ENCODE results near the gene EOLA1. TPM values are rescaled to one million over a fixed set of nuclear protein-coding genes. Genes with fewer than 3 reads are reported as not detected.
A peak's percentile ranks its signal among the peaks of the same experiment; 100 is the strongest.
"Not testable (repeated sequence)": the region's sequence is repeated elsewhere in the genome, so short reads cannot be mapped to it uniquely, and the experiment has no call there.

Gene EOLA1
- total RNA-seq, 1 donor from 2014 or later = 18.1 TPM

DNA sequence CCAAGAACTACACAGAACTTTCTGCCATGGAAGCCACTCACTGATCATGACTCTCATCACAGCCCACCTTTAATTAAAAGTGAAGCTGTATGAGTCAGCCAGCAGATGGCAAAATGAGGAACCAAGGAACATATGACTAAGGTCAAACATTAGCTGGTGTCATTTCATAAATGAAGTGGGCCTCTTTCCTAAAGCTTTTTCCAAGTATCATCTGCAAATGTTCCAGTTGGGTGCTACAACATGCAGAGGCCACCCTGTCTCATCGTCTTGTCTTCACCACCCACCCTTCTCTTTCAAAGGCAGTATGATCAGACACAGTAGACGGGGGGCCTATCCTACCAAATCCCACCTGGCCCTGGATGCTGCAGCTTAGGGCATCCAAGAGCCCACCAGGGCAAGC lies 9.2 kb upstream of the EOLA1 start:
- TF ChIP-seq, protein P1, sequence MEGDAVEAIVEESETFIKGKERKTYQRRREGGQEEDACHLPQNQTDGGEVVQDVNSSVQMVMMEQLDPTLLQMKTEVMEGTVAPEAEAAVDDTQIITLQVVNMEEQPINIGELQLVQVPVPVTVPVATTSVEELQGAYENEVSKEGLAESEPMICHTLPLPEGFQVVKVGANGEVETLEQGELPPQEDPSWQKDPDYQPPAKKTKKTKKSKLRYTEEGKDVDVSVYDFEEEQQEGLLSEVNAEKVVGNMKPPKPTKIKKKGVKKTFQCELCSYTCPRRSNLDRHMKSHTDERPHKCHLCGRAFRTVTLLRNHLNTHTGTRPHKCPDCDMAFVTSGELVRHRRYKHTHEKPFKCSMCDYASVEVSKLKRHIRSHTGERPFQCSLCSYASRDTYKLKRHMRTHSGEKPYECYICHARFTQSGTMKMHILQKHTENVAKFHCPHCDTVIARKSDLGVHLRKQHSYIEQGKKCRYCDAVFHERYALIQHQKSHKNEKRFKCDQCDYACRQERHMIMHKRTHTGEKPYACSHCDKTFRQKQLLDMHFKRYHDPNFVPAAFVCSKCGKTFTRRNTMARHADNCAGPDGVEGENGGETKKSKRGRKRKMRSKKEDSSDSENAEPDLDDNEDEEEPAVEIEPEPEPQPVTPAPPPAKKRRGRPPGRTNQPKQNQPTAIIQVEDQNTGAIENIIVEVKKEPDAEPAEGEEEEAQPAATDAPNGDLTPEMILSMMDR (IDR thresholded peaks at IDR 0.05) = no peak
- no peaks in the 10 kb centered on the region for H3K9me3 Mint-ChIP-seq (ENCODE audit: unreplicated experiment)
- no peaks in the 10 kb centered on the region for H3K4me1 Mint-ChIP-seq (ENCODE audit: unreplicated experiment)
- no peak for DNase-seq (ENCODE audit: extremely low spot score, unreplicated experiment)
- H3K36me3 Mint-ChIP-seq (ENCODE audit: unreplicated experiment) = no peaks in the 10 kb centered on the region
- H3K4me3 Mint-ChIP-seq (ENCODE audit: unreplicated experiment) = no peak overlapping the region
- H3K27me3 Mint-ChIP-seq (ENCODE audit: unreplicated experiment) = no peaks in the 10 kb centered on the region
- H3K27ac Mint-ChIP-seq (ENCODE audit: unreplicated experiment) = no peak overlapping the region

DNA sequence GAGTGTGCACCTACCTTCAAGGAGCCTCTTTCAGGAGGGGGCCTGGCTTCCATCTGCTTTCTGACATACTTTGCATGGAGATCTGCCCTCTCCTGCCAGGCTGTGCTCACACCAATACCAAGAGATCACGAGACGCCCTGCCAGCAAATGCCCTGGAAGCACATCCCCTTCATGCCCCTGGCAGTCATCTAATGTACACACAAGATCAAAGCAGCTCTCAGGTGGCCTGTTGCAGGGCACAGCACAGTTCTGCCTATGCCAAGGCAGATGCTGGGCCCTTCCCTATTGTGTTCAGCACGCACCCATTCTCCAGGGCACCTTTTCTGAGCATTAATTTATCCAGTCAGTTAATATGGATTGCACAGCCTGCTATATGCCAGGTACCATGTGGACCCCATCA lies 7.9 kb upstream of the EOLA1 start:
- not testable (repeated sequence) for H3K27ac Mint-ChIP-seq (ENCODE audit: unreplicated experiment); H3K27me3 Mint-ChIP-seq (ENCODE audit: unreplicated experiment); DNase-seq (ENCODE audit: extremely low spot score, unreplicated experiment); H3K4me1 Mint-ChIP-seq (ENCODE audit: unreplicated experiment); H3K36me3 Mint-ChIP-seq (ENCODE audit: unreplicated experiment); H3K9me3 Mint-ChIP-seq (ENCODE audit: unreplicated experiment); H3K4me3 Mint-ChIP-seq (ENCODE audit: unreplicated experiment)

DNA sequence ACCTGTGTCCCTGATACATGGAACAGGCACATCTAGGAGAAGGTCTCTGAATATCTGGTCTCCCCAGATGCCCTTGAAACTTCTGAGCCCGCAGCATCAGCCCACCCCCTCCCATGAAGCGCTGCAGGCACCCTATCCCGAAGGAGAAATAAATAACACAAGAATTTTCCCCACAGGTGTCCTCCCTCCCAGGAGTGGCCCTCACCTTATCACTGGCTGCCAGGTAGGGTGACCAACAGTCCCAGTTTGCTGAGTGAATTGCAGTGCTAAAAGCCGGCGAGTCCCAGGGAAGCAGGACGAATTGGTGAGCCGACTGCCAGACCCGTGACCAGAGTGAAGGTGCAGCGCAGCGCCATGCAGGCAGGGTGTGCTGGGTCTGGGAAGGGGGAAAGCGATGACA lies 6.8 kb upstream of the EOLA1 start:
- H3K27me3 Mint-ChIP-seq (ENCODE audit: unreplicated experiment); H3K4me3 Mint-ChIP-seq (ENCODE audit: unreplicated experiment); H3K27ac Mint-ChIP-seq (ENCODE audit: unreplicated experiment); H3K9me3 Mint-ChIP-seq (ENCODE audit: unreplicated experiment); H3K36me3 Mint-ChIP-seq (ENCODE audit: unreplicated experiment); H3K4me1 Mint-ChIP-seq (ENCODE audit: unreplicated experiment); DNase-seq (ENCODE audit: extremely low spot score, unreplicated experiment): not testable (repeated sequence)

DNA sequence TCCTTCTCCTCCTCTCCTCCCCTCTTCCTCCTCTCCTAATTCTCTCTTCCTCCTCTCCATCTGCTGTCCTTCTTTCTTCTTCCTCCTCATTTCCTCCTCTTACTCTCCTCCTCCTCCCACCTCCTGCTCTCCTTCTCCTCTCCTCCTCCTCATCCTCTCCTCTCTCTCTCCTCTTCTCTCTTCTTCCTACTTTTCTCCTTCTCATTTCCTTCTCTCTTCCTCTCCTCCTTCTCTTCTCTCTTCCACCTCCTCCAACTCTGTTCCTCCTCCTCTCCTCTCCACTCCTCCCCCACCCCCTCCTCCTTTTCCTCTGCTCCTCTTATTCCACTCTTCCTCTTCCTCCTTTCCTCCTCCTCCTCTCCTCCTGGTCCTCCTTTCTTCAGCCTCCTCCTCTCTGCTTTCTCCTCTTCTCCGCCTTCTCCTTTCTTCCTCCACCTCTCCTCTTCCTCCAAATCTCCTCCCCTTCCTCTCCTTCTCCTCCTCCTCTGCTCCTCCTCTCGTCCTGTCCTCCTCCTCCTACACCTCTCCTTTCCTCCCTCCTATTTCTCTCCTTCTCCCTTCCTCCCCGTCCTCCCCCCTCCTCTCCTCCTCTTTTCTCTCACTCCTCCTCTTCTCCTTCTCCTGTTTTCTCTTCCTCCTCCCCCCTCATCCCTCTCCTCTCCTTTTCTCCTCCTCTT lies 5.7 kb upstream of the EOLA1 start:
- H3K9me3 Mint-ChIP-seq (ENCODE audit: unreplicated experiment); H3K4me1 Mint-ChIP-seq (ENCODE audit: unreplicated experiment); H3K36me3 Mint-ChIP-seq (ENCODE audit: unreplicated experiment); H3K27me3 Mint-ChIP-seq (ENCODE audit: unreplicated experiment); H3K27ac Mint-ChIP-seq (ENCODE audit: unreplicated experiment); DNase-seq (ENCODE audit: extremely low spot score, unreplicated experiment); H3K4me3 Mint-ChIP-seq (ENCODE audit: unreplicated experiment): not testable (repeated sequence)

DNA sequence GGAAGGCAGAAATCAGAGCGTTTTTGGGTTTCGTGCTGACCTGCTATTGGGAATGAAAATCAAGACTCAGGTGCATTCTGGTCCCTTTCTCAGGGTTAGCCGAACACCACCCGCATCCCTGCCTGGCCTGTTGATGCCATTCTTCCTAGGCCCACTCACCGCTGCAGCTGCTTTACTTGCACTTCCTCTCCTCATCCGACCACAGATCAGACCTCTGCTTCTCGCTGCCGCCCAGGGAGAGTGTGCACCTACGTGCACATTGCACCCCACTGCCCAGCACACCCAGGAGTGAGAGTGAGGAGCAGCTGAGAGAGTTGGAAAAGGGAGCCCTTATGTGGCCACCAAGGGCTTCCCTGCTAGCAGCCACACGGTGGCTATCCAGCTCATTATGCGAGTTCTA lies 3.3 kb upstream of the EOLA1 start:
- not testable (repeated sequence) for H3K36me3 Mint-ChIP-seq (ENCODE audit: unreplicated experiment); H3K9me3 Mint-ChIP-seq (ENCODE audit: unreplicated experiment); DNase-seq (ENCODE audit: extremely low spot score, unreplicated experiment); H3K27ac Mint-ChIP-seq (ENCODE audit: unreplicated experiment); H3K4me3 Mint-ChIP-seq (ENCODE audit: unreplicated experiment); H3K27me3 Mint-ChIP-seq (ENCODE audit: unreplicated experiment); H3K4me1 Mint-ChIP-seq (ENCODE audit: unreplicated experiment)

DNA sequence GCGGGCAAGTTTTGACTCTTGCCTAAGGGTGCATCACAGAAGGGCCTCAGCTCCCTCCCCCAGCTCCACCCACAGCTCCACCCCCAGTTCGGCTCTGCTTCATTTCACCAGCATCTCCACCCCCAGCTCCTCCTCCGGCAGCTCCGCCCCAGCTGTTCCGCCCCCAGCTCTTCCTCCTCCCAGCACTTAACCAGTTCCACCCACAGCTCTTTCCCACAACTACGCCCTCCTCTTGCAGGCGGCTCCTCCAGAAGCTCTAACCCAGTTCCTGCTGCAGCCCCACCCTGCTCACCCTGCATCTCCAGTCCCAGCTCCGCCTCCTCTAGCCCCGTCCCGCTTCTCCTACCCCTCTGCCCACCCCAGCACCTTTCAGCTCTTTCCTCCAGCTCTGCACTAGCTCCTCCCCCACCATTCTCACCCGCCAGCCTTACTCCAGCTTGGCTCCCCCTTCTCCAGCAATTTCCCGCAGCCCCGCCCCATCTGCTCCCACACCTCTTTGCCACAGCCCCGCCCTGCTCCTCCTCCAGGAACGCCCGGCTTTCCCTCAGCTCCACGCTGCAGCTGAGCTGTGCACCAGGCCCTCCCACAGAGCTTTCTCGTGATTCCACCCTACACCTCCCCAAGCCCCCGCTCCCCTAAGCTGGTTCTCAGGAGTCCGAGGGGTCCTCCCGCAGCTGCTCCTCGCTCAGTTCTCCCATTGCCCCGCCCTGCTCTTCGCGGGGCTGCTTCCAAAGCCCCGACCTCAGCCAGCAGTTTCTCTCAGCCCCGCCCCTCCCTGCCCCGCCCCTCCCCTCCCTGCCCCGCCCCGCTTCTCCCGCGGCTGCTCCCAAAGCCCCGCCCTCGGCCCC lies 1.3 kb upstream of the EOLA1 start:
- H3K27ac Mint-ChIP-seq (ENCODE audit: unreplicated experiment) = peak overlapping the region; percentile 86
- peaks cover 2% of the 10 kb centered on the region for H3K4me1 Mint-ChIP-seq (ENCODE audit: unreplicated experiment)
- H3K9me3 Mint-ChIP-seq (ENCODE audit: unreplicated experiment) = no peaks in the 10 kb centered on the region
- H3K27me3 Mint-ChIP-seq (ENCODE audit: unreplicated experiment) = no peaks in the 10 kb centered on the region
- peak; percentile 93 for DNase-seq (ENCODE audit: extremely low spot score, unreplicated experiment)
- TF ChIP-seq, protein P1 (IDR thresholded peaks at IDR 0.05) = no peak
- H3K36me3 Mint-ChIP-seq (ENCODE audit: unreplicated experiment) = no peaks in the 10 kb centered on the region
- peak overlapping the region; percentile 82 for H3K4me3 Mint-ChIP-seq (ENCODE audit: unreplicated experiment)

DNA sequence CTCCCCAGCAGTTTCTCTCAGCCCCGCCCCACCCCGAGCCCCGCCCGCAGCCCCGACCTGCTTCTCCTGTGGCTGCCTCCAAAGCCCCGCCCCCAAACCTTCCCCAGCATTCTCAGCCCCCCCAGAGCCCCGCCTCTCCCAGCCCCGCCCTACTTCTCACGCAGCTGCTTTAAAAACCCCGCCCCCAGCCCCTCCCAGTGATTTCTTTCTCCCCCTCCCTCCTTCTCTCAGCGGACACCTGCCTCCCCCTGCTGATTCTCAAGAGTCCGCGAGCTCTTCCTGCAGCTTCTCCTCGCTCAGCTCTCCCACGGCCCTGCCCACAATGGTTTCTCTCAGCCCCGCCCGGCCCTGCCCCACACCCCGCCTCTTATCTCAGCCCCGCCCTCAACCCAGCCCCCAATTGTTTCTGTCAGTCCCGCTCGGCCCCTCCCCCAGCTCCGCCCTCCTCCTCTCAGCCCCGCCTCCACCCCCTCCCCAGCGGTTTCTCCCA lies 636 bp upstream of the EOLA1 start:
- peak; percentile 96 for DNase-seq (ENCODE audit: extremely low spot score, unreplicated experiment)
- H3K36me3 Mint-ChIP-seq (ENCODE audit: unreplicated experiment) = peaks cover 2% of the 10 kb centered on the region
- H3K27me3 Mint-ChIP-seq (ENCODE audit: unreplicated experiment) = no peaks in the 10 kb centered on the region

More for the DNA sequence above, 636 bp upstream of the EOLA1 start:
- Mint-ChIP-seq H3K9me3 (ENCODE audit: unreplicated experiment) (no peaks in the 10 kb centered on the region), H3K4me1 (ENCODE audit: unreplicated experiment) (peaks cover 2% of the 10 kb centered on the region), H3K4me3 (ENCODE audit: unreplicated experiment) (peak overlapping the region; percentile 86), H3K27ac (ENCODE audit: unreplicated experiment) (peak overlapping the region; percentile 99)
- TF ChIP-seq, protein P1 (IDR thresholded peaks at IDR 0.05) = no peak
